HG03342 (cell line): ENCODE data around the gene REC114.
"Not testable (repeated sequence)": the region's sequence is repeated elsewhere in the genome, so short reads cannot be mapped to it uniquely, and the experiment has no call there.

Source experiments
- ATAC-seq: cut with Tn5 transposase; IDR thresholded peaks from one replicate; pipeline ENCODE4 v1.9.1; 2021; ENCODE audit warnings: mild to moderate bottlenecking, moderate library complexity; ENCODE audit not compliant: unreplicated experiment

Gene REC114, protein sequence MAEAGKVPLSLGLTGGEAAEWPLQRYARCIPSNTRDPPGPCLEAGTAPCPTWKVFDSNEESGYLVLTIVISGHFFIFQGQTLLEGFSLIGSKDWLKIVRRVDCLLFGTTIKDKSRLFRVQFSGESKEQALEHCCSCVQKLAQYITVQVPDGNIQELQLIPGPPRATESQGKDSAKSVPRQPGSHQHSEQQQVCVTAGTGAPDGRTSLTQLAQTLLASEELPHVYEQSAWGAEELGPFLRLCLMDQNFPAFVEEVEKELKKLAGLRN

GRCh38 chr15:73442968-73443367, at the start of gene REC114:
TSS of gene REC114 (plus strand) at chr15:73443164. CDS start at chr15:73443186, 22 bp downstream.
- ATAC-seq, result no peak

GRCh38 chr15:73393336-73393735, 49.6 kb upstream of the REC114 start:
- ATAC-seq, result no peak

DNA sequence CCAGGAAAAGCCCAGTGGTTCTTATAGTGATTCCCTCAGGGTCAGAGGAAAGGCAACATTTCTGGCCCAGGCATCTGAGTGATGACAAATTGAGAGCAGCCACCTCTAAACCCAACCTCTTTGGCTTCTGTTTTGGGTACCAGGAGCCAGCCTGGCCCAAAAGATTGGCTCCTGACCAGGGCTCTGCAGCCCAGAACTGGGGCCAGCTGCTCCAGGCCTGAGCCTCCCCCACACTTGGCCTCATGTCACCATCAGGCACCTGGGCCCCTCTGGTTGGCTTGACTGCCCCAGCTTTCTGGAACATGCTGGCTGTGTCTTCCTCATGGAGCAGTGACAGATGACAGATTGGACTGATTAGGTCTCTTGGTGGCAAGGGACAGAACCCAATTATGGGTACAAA, 48.2 kb upstream of the REC114 start:
- ATAC-seq, result no peak

DNA sequence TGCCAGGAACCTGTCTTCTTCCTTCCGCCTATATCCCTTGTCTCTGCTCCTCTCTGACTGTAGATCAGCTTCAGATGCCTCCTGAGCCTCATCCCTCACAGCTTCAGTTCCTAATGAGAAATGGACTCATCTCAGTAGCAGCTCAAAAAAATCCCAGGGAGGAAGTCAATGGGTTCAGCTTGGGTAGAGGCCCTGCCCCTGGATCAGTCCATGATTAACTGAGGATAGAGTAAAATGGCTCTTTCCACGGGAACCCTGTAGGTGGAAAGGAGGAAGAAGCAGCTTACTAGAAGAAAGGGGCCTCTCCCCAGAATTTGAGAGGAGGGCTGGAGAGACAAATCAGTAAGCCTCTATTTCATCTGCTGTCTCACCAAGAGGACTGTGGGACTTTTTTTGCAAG, 47.3 kb upstream of the REC114 start:
- ATAC-seq, result no peak

DNA sequence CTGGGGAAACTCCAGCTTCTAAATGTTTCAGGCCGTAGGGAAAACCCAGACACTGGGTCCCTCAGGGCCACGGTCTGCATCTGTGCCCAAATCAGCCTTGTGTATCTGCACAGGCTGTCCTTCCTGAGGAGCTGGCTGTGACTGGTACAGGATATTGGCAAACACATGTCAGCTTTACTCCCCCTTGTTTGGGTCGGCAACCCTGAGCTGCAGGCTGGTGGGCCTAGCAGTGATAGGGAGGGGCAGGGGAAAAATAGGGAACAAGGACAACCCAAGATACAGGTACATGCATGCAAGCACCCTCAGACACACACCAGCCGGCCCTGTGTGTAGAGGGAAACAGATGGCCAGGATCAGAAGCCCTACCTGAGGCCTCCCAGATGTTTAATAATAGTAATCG, 45.5 kb upstream of the REC114 start:
- ATAC-seq, result no peak

DNA sequence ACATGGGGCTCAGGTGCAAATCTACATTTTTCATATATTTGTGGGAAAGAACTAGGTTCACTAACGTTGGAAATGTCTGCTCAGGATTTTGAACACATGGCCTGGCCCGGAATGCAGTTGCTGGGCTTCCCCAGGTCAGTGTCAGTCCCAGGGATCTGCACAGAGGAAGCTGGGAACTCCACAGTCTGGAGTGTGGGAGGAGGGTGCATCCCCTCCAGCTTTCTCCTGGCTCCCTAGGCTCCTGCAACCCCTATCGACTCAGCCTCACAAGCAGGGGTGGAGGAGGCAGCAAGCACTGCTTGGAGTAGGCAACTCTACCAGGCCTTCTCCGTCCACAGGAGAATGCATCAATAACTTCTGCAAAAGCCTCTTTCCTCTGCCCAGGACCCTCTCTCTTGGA, 44.1 kb upstream of the REC114 start:
- no peak for ATAC-seq

GRCh38 chr15:73400222-73400621, 42.7 kb upstream of the REC114 start:
- not testable (repeated sequence) for ATAC-seq

GRCh38 chr15:73403171-73403570, 39.8 kb upstream of the REC114 start:
- ATAC-seq, result no peak

DNA sequence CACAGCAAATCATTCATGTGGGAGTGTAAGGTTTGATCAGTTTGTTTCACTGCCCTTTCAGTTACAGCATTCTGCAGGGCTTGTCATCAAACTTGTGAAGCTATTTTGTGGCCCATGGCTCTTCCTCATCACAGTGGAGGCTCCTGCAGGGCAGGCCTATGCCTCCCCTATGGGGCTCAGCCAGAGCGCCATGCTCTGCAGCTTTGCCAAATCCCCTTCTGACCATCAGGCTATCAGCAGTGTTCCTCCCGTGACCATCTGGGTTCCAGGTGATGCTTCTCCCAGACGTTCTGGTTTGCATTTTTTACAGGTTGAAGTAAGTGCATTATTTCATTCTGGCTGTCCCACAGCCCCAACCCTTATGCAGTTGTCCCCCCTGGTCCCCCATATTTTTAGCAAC, 28.1 kb upstream of the REC114 start:
- ATAC-seq, result no peak

GRCh38 chr15:73424506-73424905, 18.5 kb upstream of the REC114 start:
- ATAC-seq, result no peak

DNA sequence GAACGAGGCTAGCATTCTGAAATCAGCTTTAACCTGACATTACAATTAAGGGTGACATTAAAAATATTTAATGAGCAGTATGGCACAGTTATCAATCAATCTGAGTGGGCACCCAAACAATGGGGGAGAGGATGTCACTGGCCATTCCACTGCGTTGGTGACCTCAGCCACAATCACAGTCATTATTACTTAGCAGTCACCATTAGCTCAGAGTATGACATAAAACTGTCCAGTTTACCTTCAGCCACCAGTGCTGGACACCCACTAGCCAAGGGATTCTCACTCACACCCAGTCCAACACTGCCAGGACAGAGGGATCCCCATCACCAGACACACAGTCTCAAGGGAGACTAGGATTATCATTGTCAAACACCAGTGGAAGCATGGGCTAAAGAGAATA, 17.5 kb upstream of the REC114 start:
- ATAC-seq, result no peak

DNA sequence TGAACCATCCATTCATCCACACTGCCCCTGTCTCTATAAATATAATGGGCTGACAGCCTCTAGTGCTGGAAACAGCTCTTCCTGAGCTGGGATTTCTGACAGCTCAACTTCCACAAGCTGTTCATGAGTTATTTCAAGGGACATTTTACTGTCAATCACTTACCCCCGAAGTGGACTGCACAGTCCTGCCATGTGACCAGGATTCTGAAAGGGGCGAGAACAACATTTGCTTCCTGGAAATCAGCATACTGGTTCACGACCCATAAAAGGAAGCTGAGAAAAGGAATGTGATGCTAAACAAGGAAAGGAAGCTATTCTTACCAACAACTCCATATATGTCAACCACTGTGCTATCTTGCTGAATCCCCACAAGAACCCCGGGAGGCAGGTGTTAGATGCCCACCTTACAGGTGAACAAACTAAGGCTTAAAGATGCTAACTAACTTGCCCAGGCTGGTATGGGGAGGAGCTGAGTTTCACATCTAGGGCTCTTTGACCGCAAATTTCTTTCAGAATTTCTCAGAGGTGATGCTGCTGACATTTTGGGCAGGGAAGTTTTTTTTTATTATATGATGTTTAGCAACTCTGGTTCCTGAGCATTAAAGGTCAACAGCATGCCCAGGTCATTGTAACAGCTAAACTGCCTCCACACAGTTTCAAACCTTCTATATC, 16.5 kb upstream of the REC114 start:
- no peak for ATAC-seq

DNA sequence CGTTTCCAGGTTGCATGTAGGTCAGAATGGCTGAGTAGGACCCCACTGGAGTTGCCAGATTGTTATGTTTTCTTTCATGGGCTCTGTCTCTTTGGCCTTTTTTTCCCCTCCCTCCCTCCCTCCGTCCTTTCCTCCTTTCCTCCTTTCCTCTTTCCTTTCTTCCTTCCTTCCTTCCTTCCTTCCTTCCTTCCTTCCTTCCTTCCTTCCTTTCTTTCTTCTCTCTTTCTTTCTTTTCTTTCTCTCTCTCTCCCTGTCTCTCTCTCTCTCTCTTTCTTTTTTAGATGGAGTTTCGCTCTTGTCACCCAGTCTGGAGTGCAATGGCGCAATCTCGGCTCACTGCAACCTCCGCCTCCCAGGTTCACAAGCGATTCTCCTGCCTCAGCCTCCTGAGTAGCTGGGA, 11.6 kb upstream of the REC114 start:
- ATAC-seq, result not testable (repeated sequence)

GRCh38 chr15:73433873-73434272, 9.1 kb upstream of the REC114 start:
- ATAC-seq, result no peak

DNA sequence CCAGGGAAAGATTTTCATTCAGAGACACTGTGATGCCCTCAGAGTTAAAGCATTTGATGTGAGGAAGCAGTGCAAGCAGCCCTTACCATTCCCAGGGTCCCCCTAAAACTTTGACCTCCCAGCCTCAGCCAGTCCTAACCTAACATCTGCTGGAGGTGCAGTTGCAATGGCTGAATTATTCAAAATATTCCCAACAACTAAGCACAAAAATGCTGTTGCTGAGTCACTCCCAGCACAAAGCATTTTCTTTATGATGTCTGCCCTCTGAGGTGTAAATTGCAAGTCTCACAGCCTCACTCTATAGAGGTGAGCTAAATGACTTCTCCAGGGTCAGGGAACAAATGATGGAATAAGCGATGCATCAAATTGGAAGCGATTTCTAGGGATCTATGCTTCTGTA, 6.4 kb upstream of the REC114 start:
- ATAC-seq, result no peak

DNA sequence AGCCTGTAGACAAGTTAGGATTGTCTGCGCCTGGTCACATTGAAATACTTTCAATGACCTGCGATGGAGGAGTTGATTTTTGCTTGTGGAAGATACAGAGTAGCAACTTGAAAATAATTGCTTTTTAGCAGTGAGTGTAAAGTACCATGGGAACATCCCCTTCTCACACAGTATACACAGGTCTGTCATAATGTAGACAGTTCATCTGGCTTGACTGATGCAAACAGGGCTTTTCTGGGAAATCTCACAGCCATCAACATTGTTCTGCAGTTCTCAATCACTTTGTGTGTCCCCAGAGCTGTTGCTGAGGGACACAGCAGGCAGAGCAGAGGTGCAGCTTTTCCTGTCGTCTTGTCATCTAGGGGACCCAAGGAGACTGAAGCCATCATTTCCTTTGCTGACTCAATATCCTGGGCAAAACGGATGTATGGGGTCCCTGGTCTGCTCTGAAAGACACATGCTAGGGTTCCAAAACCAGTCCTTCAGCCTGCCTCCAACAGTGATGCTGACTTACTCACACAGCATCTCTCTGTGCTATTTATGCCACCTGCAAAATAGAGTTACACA, 5.3 kb upstream of the REC114 start:
- no peak for ATAC-seq

GRCh38 chr15:73438651-73439050, 4.3 kb upstream of the REC114 start:
- no peak for ATAC-seq

DNA sequence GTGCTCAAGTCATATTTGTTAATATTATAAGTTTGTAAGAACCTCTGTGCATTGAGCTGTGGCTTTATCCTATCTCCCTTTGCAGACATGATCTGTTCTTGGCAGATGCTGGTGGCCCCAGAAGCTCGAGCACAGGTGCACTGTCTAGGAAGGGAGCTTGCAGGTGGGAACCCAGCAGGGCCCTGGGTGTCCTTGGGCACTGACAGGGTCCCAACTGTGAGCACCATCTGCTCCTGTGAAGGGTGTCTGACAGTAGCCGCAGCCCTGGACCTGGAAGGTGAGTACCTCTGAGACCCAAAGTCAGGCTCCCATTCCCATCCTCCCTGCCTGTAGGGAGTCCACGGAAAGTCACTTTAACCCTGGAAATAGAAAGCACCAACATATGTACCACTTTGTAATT, 2.4 kb upstream of the REC114 start:
- no peak for ATAC-seq

GRCh38 chr15:73442421-73442820, 543 bp upstream of the REC114 start:
- no peak for ATAC-seq

- ATAC-seq, result not testable (repeated sequence)
Measured at GRCh38 chr15:73447471-73447870, 4.5 kb downstream of the REC114 start.

- not testable (repeated sequence) for ATAC-seq
Measured at GRCh38 chr15:73448158-73448758, 5.3 kb downstream of the REC114 start.

- ATAC-seq, result not testable (repeated sequence)
Measured at GRCh38 chr15:73449980-73450379, 7.0 kb downstream of the REC114 start.
